ENCODE results near the gene SLC11A1. TPM values are rescaled to one million over a fixed set of nuclear protein-coding genes. Genes with fewer than 3 reads are reported as not detected.
A peak's percentile ranks its signal among the peaks of the same experiment; 100 is the strongest.

SLC11A1 gene, protein sequence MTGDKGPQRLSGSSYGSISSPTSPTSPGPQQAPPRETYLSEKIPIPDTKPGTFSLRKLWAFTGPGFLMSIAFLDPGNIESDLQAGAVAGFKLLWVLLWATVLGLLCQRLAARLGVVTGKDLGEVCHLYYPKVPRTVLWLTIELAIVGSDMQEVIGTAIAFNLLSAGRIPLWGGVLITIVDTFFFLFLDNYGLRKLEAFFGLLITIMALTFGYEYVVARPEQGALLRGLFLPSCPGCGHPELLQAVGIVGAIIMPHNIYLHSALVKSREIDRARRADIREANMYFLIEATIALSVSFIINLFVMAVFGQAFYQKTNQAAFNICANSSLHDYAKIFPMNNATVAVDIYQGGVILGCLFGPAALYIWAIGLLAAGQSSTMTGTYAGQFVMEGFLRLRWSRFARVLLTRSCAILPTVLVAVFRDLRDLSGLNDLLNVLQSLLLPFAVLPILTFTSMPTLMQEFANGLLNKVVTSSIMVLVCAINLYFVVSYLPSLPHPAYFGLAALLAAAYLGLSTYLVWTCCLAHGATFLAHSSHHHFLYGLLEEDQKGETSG
- 0.05 and 0.06 TPM in 2 replicates for polyA plus RNA-seq (2013)

- no peaks in the 10 kb centered on the region for H3K27me3 ChIP-seq (ENCODE audit: insufficient read depth, low read length)
- H2BK12ac ChIP-seq (ENCODE audit: low read length) = no peak within 1 kb of the TSS
- no CpG with 5 or more reads among the region's 13 CpGs for WGBS (ENCODE audit: extremely low coverage, insufficient coverage, insufficient read length)
- H2BK5ac ChIP-seq (ENCODE audit: low read depth, low read length, poor library complexity) = no peak within 1 kb of the TSS
- no peak within 1 kb of the TSS for H3K14ac ChIP-seq (ENCODE audit: low read length)
- no peaks in the 10 kb centered on the region for H3K79me2 ChIP-seq (ENCODE audit: control insufficient read depth, insufficient read depth, low read length, poor library complexity)
- H3K4me1 ChIP-seq (ENCODE audit: control insufficient read depth in 1 of 2, insufficient read depth in 2 of 2, low read length in 2 of 2) = no peaks in the 10 kb centered on the region
- no peak within 1 kb of the TSS for H3K9ac ChIP-seq (ENCODE audit: low read length)
- H2AK5ac ChIP-seq (ENCODE audit: low read length) = no peak within 1 kb of the TSS
- H3K18ac ChIP-seq (ENCODE audit: low read length) = no peak within 1 kb of the TSS
- H4K12ac ChIP-seq (ENCODE audit: low read depth, low read length) = no peak within 1 kb of the TSS
- no peaks in the 10 kb centered on the region for H3K79me1 ChIP-seq (ENCODE audit: low read length)
- no peak within 1 kb of the TSS for H3K4ac ChIP-seq (ENCODE audit: low read depth, low read length)
- no peaks in the 10 kb centered on the region for H3K36me3 ChIP-seq (ENCODE audit: control insufficient read depth in 1 of 2, insufficient read depth in 2 of 2, low read length in 2 of 2)
- no peak within 1 kb of the TSS for H3K27ac ChIP-seq (ENCODE audit: low read depth, low read length)
- DNase-seq = no peak
- H2AFZ ChIP-seq (ENCODE audit: insufficient read depth, low read length, poor library complexity) = no peak within 1 kb of the TSS
- no peak within 1 kb of the TSS for H4K8ac ChIP-seq (ENCODE audit: low read depth, low read length)
- H3K4me2 ChIP-seq (ENCODE audit: low read length) = no peak within 1 kb of the TSS
- no peak within 1 kb of the TSS for H3K4me3 ChIP-seq (ENCODE audit: low read depth, low read length)
- H4K91ac ChIP-seq (ENCODE audit: low read depth, low read length) = no peak within 1 kb of the TSS
- H2BK120ac ChIP-seq (ENCODE audit: insufficient read depth, low read length, poor library complexity) = no peak within 1 kb of the TSS
- no peak within 1 kb of the TSS for H3K23ac ChIP-seq (ENCODE audit: low read length)
- H3K9me3 ChIP-seq (ENCODE audit: insufficient read depth, low read depth, low read length) = no peaks in the 10 kb centered on the region
Observed at GRCh38 chr2:218381916-218382366, at the start of gene SLC11A1. Gene SLC11A1 (plus strand): TSS chr2:218382273. CDS start chr2:218382369, 96 bp downstream.

DNA sequence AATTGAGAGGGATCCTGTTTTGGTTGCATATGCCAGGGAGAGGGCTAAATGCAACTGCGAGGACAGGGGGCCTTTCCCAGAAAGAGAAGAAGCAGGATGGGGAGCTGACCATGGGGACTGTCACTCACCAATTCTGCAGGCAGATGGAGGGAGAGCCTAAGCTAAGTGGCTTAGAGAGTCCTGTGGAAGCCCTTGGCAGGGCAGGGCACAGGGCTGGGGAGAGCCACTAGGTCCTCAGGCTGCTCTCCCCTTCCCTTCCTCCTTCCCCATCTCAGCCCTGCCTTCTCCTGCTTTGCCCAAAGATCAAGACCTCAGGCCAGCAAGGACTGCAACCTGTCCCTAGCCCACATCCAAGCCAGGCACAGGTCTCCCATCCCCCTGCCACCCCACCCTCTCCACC lies 49.8 kb upstream of the SLC11A1 start:
- Histone ChIP-seq H3K23ac (ENCODE audit: low read length) (no peak overlapping the region), H3K18ac (ENCODE audit: low read length) (no peak overlapping the region), H4K91ac (ENCODE audit: low read depth, low read length) (no peak overlapping the region), H3K9ac (ENCODE audit: low read length) (no peak overlapping the region), H3K27me3 (ENCODE audit: insufficient read depth, low read length) (no peaks in the 10 kb centered on the region), H4K8ac (ENCODE audit: low read depth, low read length) (no peak overlapping the region), H3K27ac (ENCODE audit: low read depth, low read length) (no peak overlapping the region), H2BK5ac (ENCODE audit: low read depth, low read length, poor library complexity) (no peak overlapping the region), H3K79me2 (ENCODE audit: control insufficient read depth, insufficient read depth, low read length, poor library complexity) (no peaks in the 10 kb centered on the region), H2AK5ac (ENCODE audit: low read length) (no peak overlapping the region), H3K9me3 (ENCODE audit: insufficient read depth, low read depth, low read length) (no peaks in the 10 kb centered on the region), H3K4ac (ENCODE audit: low read depth, low read length) (no peak overlapping the region), H3K36me3 (ENCODE audit: control insufficient read depth in 1 of 2, insufficient read depth in 2 of 2, low read length in 2 of 2) (no peaks in the 10 kb centered on the region), H3K4me2 (ENCODE audit: low read length) (no peak overlapping the region), H2BK12ac (ENCODE audit: low read length) (no peak overlapping the region), H2BK120ac (ENCODE audit: insufficient read depth, low read length, poor library complexity) (no peak overlapping the region), H3K79me1 (ENCODE audit: low read length) (no peaks in the 10 kb centered on the region), H4K12ac (ENCODE audit: low read depth, low read length) (no peak overlapping the region), H3K14ac (ENCODE audit: low read length) (no peak overlapping the region), H3K4me3 (ENCODE audit: low read depth, low read length) (no peak overlapping the region), H2AFZ (ENCODE audit: insufficient read depth, low read length, poor library complexity) (no peak overlapping the region), H3K4me1 (ENCODE audit: control insufficient read depth in 1 of 2, insufficient read depth in 2 of 2, low read length in 2 of 2) (peaks cover 6 to 8% of the 10 kb centered on the region in 2 experiments)
- DNase-seq = no peak
- no CpG with 5 or more reads among the region's 1 CpG for WGBS (ENCODE audit: extremely low coverage, insufficient coverage, insufficient read length)

- H3K4ac ChIP-seq (ENCODE audit: low read depth, low read length) = no peak overlapping the region
- no peak overlapping the region for H4K91ac ChIP-seq (ENCODE audit: low read depth, low read length)
- no peaks in the 10 kb centered on the region for H3K79me2 ChIP-seq (ENCODE audit: control insufficient read depth, insufficient read depth, low read length, poor library complexity)
- peak in 1 of 2 donors; percentile 10 for DNase-seq
- peaks cover 6 to 8% of the 10 kb centered on the region in 2 experiments for H3K4me1 ChIP-seq (ENCODE audit: control insufficient read depth in 1 of 2, insufficient read depth in 2 of 2, low read length in 2 of 2)
- no peak overlapping the region for H2BK5ac ChIP-seq (ENCODE audit: low read depth, low read length, poor library complexity)
- no CpG with 5 or more reads among the region's 16 CpGs for WGBS (ENCODE audit: extremely low coverage, insufficient coverage, insufficient read length)
- H3K18ac ChIP-seq (ENCODE audit: low read length) = no peak overlapping the region
- H3K4me2 ChIP-seq (ENCODE audit: low read length) = no peak overlapping the region
- H3K9ac ChIP-seq (ENCODE audit: low read length) = no peak overlapping the region
- H2BK12ac ChIP-seq (ENCODE audit: low read length) = no peak overlapping the region
- no peaks in the 10 kb centered on the region for H3K9me3 ChIP-seq (ENCODE audit: insufficient read depth, low read depth, low read length)
- no peaks in the 10 kb centered on the region for H3K36me3 ChIP-seq (ENCODE audit: control insufficient read depth in 1 of 2, insufficient read depth in 2 of 2, low read length in 2 of 2)
- H2AK5ac ChIP-seq (ENCODE audit: low read length) = no peak overlapping the region
- no peak overlapping the region for H3K14ac ChIP-seq (ENCODE audit: low read length)
- no peak overlapping the region for H4K12ac ChIP-seq (ENCODE audit: low read depth, low read length)
- no peaks in the 10 kb centered on the region for H3K79me1 ChIP-seq (ENCODE audit: low read length)
- no peak overlapping the region for H2AFZ ChIP-seq (ENCODE audit: insufficient read depth, low read length, poor library complexity)
- H4K8ac ChIP-seq (ENCODE audit: low read depth, low read length) = no peak overlapping the region
- no peak overlapping the region for H3K27ac ChIP-seq (ENCODE audit: low read depth, low read length)
- no peak overlapping the region for H2BK120ac ChIP-seq (ENCODE audit: insufficient read depth, low read length, poor library complexity)
- H3K4me3 ChIP-seq (ENCODE audit: low read depth, low read length) = no peak overlapping the region
- no peak overlapping the region for H3K23ac ChIP-seq (ENCODE audit: low read length)
- H3K27me3 ChIP-seq (ENCODE audit: insufficient read depth, low read length) = no peaks in the 10 kb centered on the region
Observed at GRCh38 chr2:218332920-218333645, 49.0 kb upstream of the SLC11A1 start.

GRCh38 chr2:218334531-218334930 lies 47.5 kb upstream of the SLC11A1 start:
- Histone ChIP-seq H3K4ac (ENCODE audit: low read depth, low read length) (no peak overlapping the region), H2BK5ac (ENCODE audit: low read depth, low read length, poor library complexity) (no peak overlapping the region), H3K9me3 (ENCODE audit: insufficient read depth, low read depth, low read length) (no peaks in the 10 kb centered on the region), H3K4me3 (ENCODE audit: low read depth, low read length) (no peak overlapping the region), H2AK5ac (ENCODE audit: low read length) (no peak overlapping the region), H3K9ac (ENCODE audit: low read length) (no peak overlapping the region), H2AFZ (ENCODE audit: insufficient read depth, low read length, poor library complexity) (no peak overlapping the region), H2BK12ac (ENCODE audit: low read length) (no peak overlapping the region), H3K23ac (ENCODE audit: low read length) (no peak overlapping the region), H3K27ac (ENCODE audit: low read depth, low read length) (no peak overlapping the region), H3K79me1 (ENCODE audit: low read length) (no peaks in the 10 kb centered on the region), H3K4me1 (ENCODE audit: control insufficient read depth in 1 of 2, insufficient read depth in 2 of 2, low read length in 2 of 2) (peaks cover under 1 to 4% of the 10 kb centered on the region in 2 experiments), H4K8ac (ENCODE audit: low read depth, low read length) (no peak overlapping the region), H3K79me2 (ENCODE audit: control insufficient read depth, insufficient read depth, low read length, poor library complexity) (no peaks in the 10 kb centered on the region), H3K36me3 (ENCODE audit: control insufficient read depth in 1 of 2, insufficient read depth in 2 of 2, low read length in 2 of 2) (no peaks in the 10 kb centered on the region), H4K91ac (ENCODE audit: low read depth, low read length) (no peak overlapping the region), H3K14ac (ENCODE audit: low read length) (no peak overlapping the region), H3K27me3 (ENCODE audit: insufficient read depth, low read length) (no peaks in the 10 kb centered on the region), H3K18ac (ENCODE audit: low read length) (no peak overlapping the region), H4K12ac (ENCODE audit: low read depth, low read length) (no peak overlapping the region), H3K4me2 (ENCODE audit: low read length) (no peak overlapping the region), H2BK120ac (ENCODE audit: insufficient read depth, low read length, poor library complexity) (no peak overlapping the region)
- DNase-seq = no peak
- WGBS (ENCODE audit: extremely low coverage, insufficient coverage, insufficient read length) = no CpG with 5 or more reads among the region's 3 CpGs
